Neural progenitor cell (in vitro differentiated cells): Measurements from ENCODE around the gene EIPR1. TPM values are rescaled to one million over a fixed set of nuclear protein-coding genes. Genes with fewer than 3 reads are reported as not detected.

Source experiments
- DNase-seq: peaks from one replicate; pipeline ENCODE4 v3.0.0-alpha.2; 2016; ENCODE audit warnings: low spot score
- H2AFZ ChIP-seq: fragments of 200-600 bp; sonication (generic); replicated peaks from 2 replicates; pipeline ENCODE4 v1.6.1; 2016; ENCODE audit warnings: antibody characterized with exemption
- H3F3A ChIP-seq: fragments of 200-600 bp; sonication (generic); 2 replicates; pipeline ENCODE4 v1.6.1; 2016; ENCODE audit warnings: antibody characterized with exemption, low read depth
- H3K27ac ChIP-seq: fragments of 200-600 bp; sonication (generic); 2 replicates; pipeline ENCODE4 v1.5.1; 2016; ENCODE audit warnings: mild to moderate bottlenecking
- H3K27me3 ChIP-seq: fragments of 200-600 bp; sonication (generic); 2 replicates; pipeline ENCODE4 v1.6.1; 2016; ENCODE audit warnings: mild to moderate bottlenecking, moderate library complexity
- H3K36me3 ChIP-seq: fragments of 200-600 bp; sonication (generic); 2 replicates; pipeline ENCODE4 v1.5.1; 2016
- H3K4me1 ChIP-seq: fragments of 200-600 bp; sonication (generic); 2 replicates; pipeline ENCODE4 v1.6.1; 2016; ENCODE audit warnings: mixed run types
- H3K4me2 ChIP-seq: fragments of 200-600 bp; sonication (generic); 2 replicates; pipeline ENCODE4 v1.6.1; 2016
- H3K4me3 ChIP-seq: fragments of 200-600 bp; sonication (generic); 2 replicates; pipeline ENCODE4 v1.5.1; 2016
- H3K79me2 ChIP-seq: fragments of 200-600 bp; sonication (generic); 2 replicates; pipeline ENCODE4 v1.6.1; 2016; ENCODE audit warnings: low read depth
- H3K9ac ChIP-seq: fragments of 200-600 bp; sonication (generic); 2 replicates; pipeline ENCODE4 v1.6.1; 2016
- H3K9me3 ChIP-seq: fragments of 200-600 bp; sonication (generic); 2 replicates; pipeline ENCODE4 v1.5.1; 2016; ENCODE audit warnings: low read depth
- H4K20me1 ChIP-seq: fragments of 200-600 bp; sonication (generic); 2 replicates; pipeline ENCODE4 v1.6.1; 2016; ENCODE audit warnings: low read depth
- H3K27ac Mint-ChIP-seq: 3 replicates; pipeline ENCODE4 v1.8.0; 2021; ENCODE audit warnings: mixed read lengths
- H3K27me3 Mint-ChIP-seq: 2 replicates; pipeline ENCODE4 v1.8.0; 2022; ENCODE audit warnings: low read depth, mild to moderate bottlenecking, inconsistent platforms, moderate library complexity, mixed read lengths; ENCODE audit not compliant: insufficient read depth
- H3K36me3 Mint-ChIP-seq: 3 replicates; pipeline ENCODE4 v1.8.0; 2021; ENCODE audit warnings: mixed read lengths
- H3K4me1 Mint-ChIP-seq: 3 replicates; pipeline ENCODE4 v1.8.0; 2021; ENCODE audit warnings: mixed read lengths
- H3K4me3 Mint-ChIP-seq: 3 replicates; pipeline ENCODE4 v1.8.0; 2021; ENCODE audit warnings: mild to moderate bottlenecking, moderate library complexity, mixed read lengths
- H3K9me3 Mint-ChIP-seq: 3 replicates; pipeline ENCODE4 v1.8.0; 2020; ENCODE audit warnings: mixed read lengths
- EZH2 ChIP-seq: fragments of 200-600 bp; sonication (generic); IDR thresholded peaks from 2 replicates; pipeline ENCODE4 v1.6.1; 2017; ENCODE audit warnings: antibody characterized with exemption, mild to moderate bottlenecking, moderate library complexity
- EZH2phosphoT487 ChIP-seq: fragments of 200-600 bp; sonication (generic); IDR thresholded peaks from 2 replicates; pipeline ENCODE4 v1.6.1; 2017; ENCODE audit warnings: antibody characterized with exemption
- total RNA-seq: library from RNA; depleted of rRNA; stranded (reverse); fragments of >200 nt; gene quantifications from 2 replicates; pipeline ENCODE4 v1.2.3, GENCODE V29; 2015; ENCODE audit warnings: low replicate concordance
- TF ChIP-seq, protein P1 (sequence below): fragments of 200-600 bp; sonication (generic); IDR thresholded peaks from 2 replicates; pipeline ENCODE4 v1.5.1; 2017; ENCODE audit warnings: antibody characterized with exemption, mild to moderate bottlenecking

The EIPR1 gene
- total RNA-seq, 1 donor from 2014 or later = 57.1 TPM

DNA sequence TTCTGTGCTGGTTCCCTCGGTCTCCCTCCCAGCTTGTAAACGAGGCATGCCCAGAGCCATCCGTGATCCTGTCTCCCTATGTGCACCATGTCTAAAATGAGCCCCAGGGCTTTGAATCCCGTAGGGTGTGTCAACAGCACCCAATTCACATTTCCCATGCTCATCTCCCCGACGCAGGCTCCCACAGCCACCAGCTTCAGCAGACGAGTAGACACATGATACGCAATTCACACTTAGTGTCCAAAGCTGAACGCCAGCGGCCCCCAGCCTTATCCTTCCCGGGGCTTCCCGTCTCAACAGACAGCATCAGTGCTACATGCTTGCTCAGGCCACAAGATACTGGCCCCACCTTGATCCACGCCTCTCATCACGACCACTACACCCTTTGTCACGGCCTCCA lies 88.1 kb downstream of the EIPR1 start:
- H4K20me1 ChIP-seq = peaks cover 58% of the 10 kb centered on the region
- no peaks in the 10 kb centered on the region for H3K36me3 ChIP-seq
- Mint-ChIP-seq H3K27ac (peak overlapping the region; percentile 43), H3K9me3 (peaks cover 11% of the 10 kb centered on the region), H3K4me3 (no peak overlapping the region), H3K4me1 (peaks cover 43% of the 10 kb centered on the region), H3K36me3 (peaks cover 11% of the 10 kb centered on the region), H3K27me3 (peaks cover 14% of the 10 kb centered on the region)
- H3K27me3 ChIP-seq = no peaks in the 10 kb centered on the region
- peaks cover 3% of the 10 kb centered on the region for H3K79me2 ChIP-seq
- no peak overlapping the region for H3K4me2 ChIP-seq
- H3K27ac ChIP-seq = no peak overlapping the region
- TF ChIP-seq, protein P1, sequence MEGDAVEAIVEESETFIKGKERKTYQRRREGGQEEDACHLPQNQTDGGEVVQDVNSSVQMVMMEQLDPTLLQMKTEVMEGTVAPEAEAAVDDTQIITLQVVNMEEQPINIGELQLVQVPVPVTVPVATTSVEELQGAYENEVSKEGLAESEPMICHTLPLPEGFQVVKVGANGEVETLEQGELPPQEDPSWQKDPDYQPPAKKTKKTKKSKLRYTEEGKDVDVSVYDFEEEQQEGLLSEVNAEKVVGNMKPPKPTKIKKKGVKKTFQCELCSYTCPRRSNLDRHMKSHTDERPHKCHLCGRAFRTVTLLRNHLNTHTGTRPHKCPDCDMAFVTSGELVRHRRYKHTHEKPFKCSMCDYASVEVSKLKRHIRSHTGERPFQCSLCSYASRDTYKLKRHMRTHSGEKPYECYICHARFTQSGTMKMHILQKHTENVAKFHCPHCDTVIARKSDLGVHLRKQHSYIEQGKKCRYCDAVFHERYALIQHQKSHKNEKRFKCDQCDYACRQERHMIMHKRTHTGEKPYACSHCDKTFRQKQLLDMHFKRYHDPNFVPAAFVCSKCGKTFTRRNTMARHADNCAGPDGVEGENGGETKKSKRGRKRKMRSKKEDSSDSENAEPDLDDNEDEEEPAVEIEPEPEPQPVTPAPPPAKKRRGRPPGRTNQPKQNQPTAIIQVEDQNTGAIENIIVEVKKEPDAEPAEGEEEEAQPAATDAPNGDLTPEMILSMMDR = no peak
- no peak for TF ChIP-seq EZH2phosphoT487
- TF ChIP-seq EZH2 = no peak
- no peak overlapping the region for H3K9ac ChIP-seq
- no peak for DNase-seq
- no peaks in the 10 kb centered on the region for H3K9me3 ChIP-seq
- H3K4me3 ChIP-seq = no peak overlapping the region
- H3F3A ChIP-seq = peaks cover 3% of the 10 kb centered on the region
- H2AFZ ChIP-seq = no peak overlapping the region
- H3K4me1 ChIP-seq = no peaks in the 10 kb centered on the region

DNA sequence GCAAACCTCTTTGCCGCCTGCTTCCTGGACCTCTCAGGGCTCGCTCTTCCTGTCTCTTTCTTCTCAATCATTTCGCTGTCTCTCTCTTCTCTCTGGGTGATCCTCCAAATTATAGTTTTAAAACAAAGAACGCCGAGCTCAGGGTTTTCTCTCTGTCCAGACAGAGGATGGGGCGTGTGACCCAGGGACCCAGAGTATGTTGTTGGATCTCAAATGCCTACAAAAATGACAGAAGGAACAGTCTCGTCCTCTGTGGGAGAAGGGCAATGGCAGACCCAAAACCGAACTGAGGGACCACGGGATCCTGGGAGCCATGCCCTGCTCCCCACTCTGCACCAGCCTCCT lies 88.5 kb downstream of the EIPR1 start:
- Histone ChIP-seq H3F3A (peaks cover 3% of the 10 kb centered on the region), H3K9ac (no peak overlapping the region), H3K79me2 (peaks cover 3% of the 10 kb centered on the region), H2AFZ (no peak overlapping the region), H3K4me1 (no peaks in the 10 kb centered on the region), H3K4me3 (no peak overlapping the region), H3K27me3 (no peaks in the 10 kb centered on the region), H3K27ac (no peak overlapping the region), H3K4me2 (no peak overlapping the region), H4K20me1 (peaks cover 58% of the 10 kb centered on the region), H3K9me3 (no peaks in the 10 kb centered on the region), H3K36me3 (no peaks in the 10 kb centered on the region)
- DNase-seq = no peak
- H3K4me1 Mint-ChIP-seq = peaks cover 44% of the 10 kb centered on the region
- peaks cover 11% of the 10 kb centered on the region for H3K9me3 Mint-ChIP-seq
- no peak overlapping the region for H3K4me3 Mint-ChIP-seq
- H3K27me3 Mint-ChIP-seq = peaks cover 14% of the 10 kb centered on the region
- H3K36me3 Mint-ChIP-seq = peaks cover 11% of the 10 kb centered on the region
- TF ChIP-seq EZH2phosphoT487 = no peak
- TF ChIP-seq, protein P1 = no peak
- TF ChIP-seq EZH2 = no peak
- H3K27ac Mint-ChIP-seq = peak overlapping the region; percentile 43

DNA sequence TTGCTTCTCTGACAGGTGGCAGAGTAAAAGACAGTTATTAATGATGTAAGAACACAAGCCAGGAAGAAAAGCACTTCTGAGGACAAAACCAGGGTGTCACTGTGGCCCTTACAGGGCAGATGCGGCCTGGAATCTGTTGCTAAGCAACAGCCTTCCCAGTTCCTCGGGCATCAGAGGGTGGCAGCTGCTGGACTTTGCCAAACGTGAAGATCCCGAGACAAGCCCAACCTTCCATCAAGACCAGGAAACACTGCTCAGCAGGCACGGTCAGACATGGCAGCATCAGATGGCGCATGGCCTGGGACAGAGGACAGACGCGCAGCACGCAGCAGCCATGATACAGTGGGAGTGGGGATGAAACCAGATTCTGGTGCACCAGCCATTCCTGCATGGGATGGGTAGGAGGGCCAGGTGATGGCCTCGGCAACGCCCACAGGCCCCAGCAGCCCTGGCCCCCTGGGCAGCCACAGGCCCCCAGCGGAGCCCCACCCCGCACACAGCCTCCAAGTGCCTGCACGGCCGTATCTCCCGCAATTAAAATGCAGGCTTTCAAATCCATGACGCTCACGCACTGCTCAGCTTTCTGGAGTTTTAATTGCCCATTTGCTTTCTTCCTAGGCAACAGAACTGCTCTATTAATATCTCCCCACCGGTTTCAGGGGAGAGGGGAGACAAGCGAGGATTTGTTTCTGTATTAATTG lies 89.0 kb downstream of the EIPR1 start:
- peaks cover 58% of the 10 kb centered on the region for H4K20me1 ChIP-seq
- DNase-seq = no peak
- H3F3A ChIP-seq = peaks cover 3% of the 10 kb centered on the region
- H3K27ac Mint-ChIP-seq = no peak overlapping the region
- TF ChIP-seq, protein P1 = no peak
- H3K9me3 ChIP-seq = no peaks in the 10 kb centered on the region
- no peaks in the 10 kb centered on the region for H3K4me1 ChIP-seq
- H3K36me3 ChIP-seq = no peaks in the 10 kb centered on the region
- H3K9me3 Mint-ChIP-seq = peaks cover 11% of the 10 kb centered on the region
- no peak overlapping the region for H3K9ac ChIP-seq
- peaks cover 3% of the 10 kb centered on the region for H3K79me2 ChIP-seq
- H3K36me3 Mint-ChIP-seq = peaks cover 11% of the 10 kb centered on the region
- H2AFZ ChIP-seq = no peak overlapping the region
- no peak overlapping the region for H3K4me2 ChIP-seq
- H3K4me1 Mint-ChIP-seq = peaks cover 44% of the 10 kb centered on the region
- H3K4me3 ChIP-seq = no peak overlapping the region
- peaks cover 14% of the 10 kb centered on the region for H3K27me3 Mint-ChIP-seq
- no peaks in the 10 kb centered on the region for H3K27me3 ChIP-seq
- no peak overlapping the region for H3K4me3 Mint-ChIP-seq
- no peak overlapping the region for H3K27ac ChIP-seq
